Ascending aorta (tissue), 2 donors: ENCODE results near the gene REXO1. TPM values are rescaled to one million over a fixed set of nuclear protein-coding genes. Genes with fewer than 3 reads are reported as not detected.

ENCODE experiments used
- DNase-seq, 2 donors: peaks; one replicate each; pipeline ENCODE4 v3.0.0-alpha.2; 2019; ENCODE audit warnings: low spot score in 2 of 2
- H3K27ac ChIP-seq, 2 donors: fragments of 200-600 bp; sonication (generic); one replicate each; pipeline ENCODE4 v1.5.1; 2016 to 2017; ENCODE audit warnings: mild to moderate bottlenecking in 1 of 2
- H3K27me3 ChIP-seq: fragments of 200-600 bp; sonication (generic); one replicate; pipeline ENCODE4 v1.5.1; 2017
- H3K36me3 ChIP-seq, 2 donors: fragments of 200-600 bp; sonication (generic); one replicate each; pipeline ENCODE4 v1.5.1; 2016
- H3K4me1 ChIP-seq, 2 donors: fragments of 200-600 bp; sonication (generic); one replicate each; pipeline ENCODE4 v1.5.1; 2016 to 2017; ENCODE audit warnings: mild to moderate bottlenecking in 1 of 2
- H3K4me3 ChIP-seq, 2 donors: fragments of 200-600 bp; sonication (generic); one replicate each; pipeline ENCODE4 v1.5.1; 2016 to 2017; ENCODE audit warnings: mild to moderate bottlenecking in 1 of 2
- H3K9me3 ChIP-seq, 2 donors: fragments of 200-600 bp; sonication (generic); one replicate each; pipeline ENCODE4 v1.5.1; 2016
- CTCF ChIP-seq, 3 experiments: fragments of 200-600 bp in 2 of 3; fragments of 450-650 bp in 1 of 3; sonication (generic) in 2 of 3; IDR thresholded peaks; one replicate each; pipeline ENCODE4 v1.5.1; 2016 to 2019; ENCODE audit warnings: antibody characterized with exemption in 3 of 3, mild to moderate bottlenecking in 1 of 3, moderate library complexity in 1 of 3
- intact Hi-C: fragments of 100-400 bp; cut with DNase I; formaldehyde crosslinking; loops from one replicate; pipeline ENCODE4 v1.15.1; 2023
- total RNA-seq: library from RNA; depleted of rRNA; stranded (reverse); fragments of >200 nt; gene quantifications from one replicate; pipeline ENCODE4 v1.1.0, GENCODE V29; 2016

The REXO1 gene
- total RNA-seq, 1 donor from 2014 or later: 45.1 TPM

DNA sequence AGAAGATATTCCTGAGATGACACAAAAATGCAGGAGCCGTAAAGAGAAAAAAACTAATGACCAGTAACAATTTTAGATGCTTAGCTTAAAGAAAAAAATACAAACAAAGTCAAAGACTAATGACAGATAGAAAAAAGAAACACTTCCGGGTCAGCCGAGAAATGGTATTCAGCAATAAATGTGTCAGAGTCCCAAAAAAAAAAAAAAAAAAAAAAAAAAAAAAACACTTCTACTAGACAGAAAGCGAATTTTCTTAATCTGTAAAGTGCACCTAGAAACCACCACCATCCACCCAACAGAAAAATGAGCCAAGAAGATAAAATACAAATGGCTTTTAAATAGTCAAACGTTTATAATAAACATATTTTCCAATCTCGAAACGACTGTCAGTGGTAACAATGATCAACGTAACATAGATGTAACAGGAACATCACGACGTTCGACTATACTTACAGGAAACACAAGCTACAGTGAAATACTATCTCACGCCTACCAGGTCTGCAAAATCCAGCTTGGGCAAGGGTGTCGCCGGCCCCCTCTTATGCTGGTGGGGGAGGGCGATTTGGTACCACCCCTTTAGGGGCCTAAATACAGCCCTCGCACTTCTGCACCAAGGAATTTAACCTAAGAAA lies 26.4 kb upstream of the REXO1 start:
- TF ChIP-seq CTCF (IDR thresholded peaks at IDR 0.05): no peak
- peaks cover 17 to 31% of the 10 kb centered on the region in 2 donors for H3K4me1 ChIP-seq
- intact Hi-C loops: loop anchor here (1.0 kb wide), 1 partner anchor 10 kb away; no protein-coding TSS in a partner anchor
- no peaks in the 10 kb centered on the region for H3K27me3 ChIP-seq
- no peak for DNase-seq
- peak overlapping the region; percentile 90 to 98 for H3K4me3 ChIP-seq
- H3K27ac ChIP-seq: peak overlapping the region; percentile 93 to 98
- H3K36me3 ChIP-seq: peaks cover 6 to 8% of the 10 kb centered on the region in 2 donors
- no peaks in the 10 kb centered on the region for H3K9me3 ChIP-seq

DNA sequence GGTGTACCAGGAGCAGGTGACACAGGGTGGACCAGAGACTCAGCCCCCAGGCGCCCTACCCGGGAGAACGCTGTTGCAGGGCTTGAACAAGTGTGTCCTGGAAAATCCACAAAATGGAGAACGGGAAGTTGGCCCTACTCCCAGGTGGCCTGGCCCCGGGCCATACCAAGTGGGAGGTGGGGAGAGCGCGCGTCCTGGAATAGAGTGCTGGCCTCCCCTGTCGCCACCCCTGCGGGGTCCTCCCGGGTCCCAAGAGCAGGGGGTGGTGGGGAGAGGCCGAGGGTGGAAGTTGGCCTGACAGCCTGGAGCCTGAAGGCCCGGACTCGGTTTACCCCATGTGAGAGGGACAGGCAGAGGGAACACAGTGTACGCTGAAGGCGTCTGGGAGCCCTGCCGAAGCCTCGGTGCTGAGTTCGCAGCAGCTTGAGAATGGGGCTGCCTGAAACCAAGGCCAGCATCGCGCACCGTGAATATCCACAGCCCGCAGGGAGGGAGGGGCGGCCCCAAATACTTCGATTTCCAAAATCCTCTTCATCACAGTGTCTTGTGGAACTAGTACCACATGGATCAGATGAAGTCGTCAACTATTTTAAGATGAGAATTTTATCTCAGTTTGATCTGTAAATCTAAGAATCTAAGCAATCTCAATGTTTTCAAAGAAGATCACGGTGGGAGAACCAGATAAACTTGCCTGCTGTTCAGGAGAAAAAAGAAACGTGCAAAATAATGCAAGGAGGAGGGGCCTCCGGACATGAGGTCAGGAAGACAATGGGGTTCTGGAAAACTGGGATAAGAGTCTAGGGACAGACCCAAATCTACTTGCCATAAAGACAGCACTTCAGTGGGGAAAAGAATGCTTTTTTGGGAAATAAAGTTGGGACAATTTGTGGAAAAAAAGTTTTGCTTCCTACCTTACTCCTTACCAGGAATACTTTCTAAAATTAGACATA lies 25.5 kb upstream of the REXO1 start:
- Histone ChIP-seq H3K36me3 (peaks cover 6 to 8% of the 10 kb centered on the region in 2 donors), H3K27me3 (no peaks in the 10 kb centered on the region), H3K27ac (peak overlapping the region; percentile 56 to 93), H3K4me3 (peak overlapping the region; percentile 17 to 90), H3K4me1 (peaks cover 17 to 31% of the 10 kb centered on the region in 2 donors), H3K9me3 (no peaks in the 10 kb centered on the region)
- TF ChIP-seq CTCF (IDR thresholded peaks at IDR 0.05): no peak
- intact Hi-C loops: no loop called here
- DNase-seq: no peak

DNA sequence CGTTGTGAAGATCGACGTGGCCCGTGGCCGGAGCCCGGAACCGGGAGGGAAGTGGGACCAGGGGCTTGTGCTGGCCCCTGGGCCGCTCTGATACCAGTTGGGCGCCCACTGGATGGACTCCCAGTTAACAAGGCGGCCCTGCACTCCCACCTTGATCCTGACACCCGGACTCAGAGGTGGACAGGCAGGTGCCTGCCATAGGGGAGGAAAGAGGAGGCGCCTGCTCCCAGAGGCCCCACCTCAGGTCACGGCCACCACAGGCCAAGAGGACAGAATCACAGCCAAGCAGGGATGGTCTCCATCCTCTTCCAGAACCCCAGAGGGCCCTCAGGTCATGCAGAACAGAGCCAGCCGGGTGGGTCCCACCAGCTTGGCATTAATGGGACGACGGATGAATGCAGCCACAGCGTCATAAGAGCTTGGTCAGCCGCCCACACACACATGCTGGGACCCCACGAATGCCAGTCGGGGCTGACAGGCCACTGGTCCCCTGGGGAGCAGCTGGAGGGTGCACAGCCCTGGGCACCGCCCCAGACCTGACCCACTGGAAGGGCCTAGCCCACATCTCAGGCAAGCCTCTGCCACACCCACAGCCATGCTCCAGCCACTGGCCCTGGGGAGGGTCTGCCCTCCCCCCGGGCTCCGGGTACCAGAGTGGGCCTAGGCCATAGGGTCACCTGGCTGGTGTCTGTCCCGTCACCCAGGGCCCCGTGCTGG lies 24.7 kb upstream of the REXO1 start:
- H3K4me3 ChIP-seq: peak overlapping the region in 1 of 2 donors; percentile 90
- no peaks in the 10 kb centered on the region for H3K27me3 ChIP-seq
- DNase-seq: no peak
- intact Hi-C loops: no loop called here
- H3K27ac ChIP-seq: peak overlapping the region; percentile 56 to 93
- TF ChIP-seq CTCF (IDR thresholded peaks at IDR 0.05): no peak
- no peaks in the 10 kb centered on the region for H3K9me3 ChIP-seq
- peaks cover 17 to 31% of the 10 kb centered on the region in 2 donors for H3K4me1 ChIP-seq
- peaks cover 6 to 8% of the 10 kb centered on the region in 2 donors for H3K36me3 ChIP-seq

- no peak for TF ChIP-seq CTCF (IDR thresholded peaks at IDR 0.05)
- H3K27ac ChIP-seq: no peak overlapping the region
- H3K9me3 ChIP-seq: no peaks in the 10 kb centered on the region
- peaks cover 17 to 29% of the 10 kb centered on the region in 2 donors for H3K4me1 ChIP-seq
- intact Hi-C loops: no loop called here
- H3K27me3 ChIP-seq: no peaks in the 10 kb centered on the region
- H3K4me3 ChIP-seq: no peak overlapping the region
- peaks cover 6 to 8% of the 10 kb centered on the region in 2 donors for H3K36me3 ChIP-seq
- DNase-seq: no peak
Measured at GRCh38 chr19:1871630-1872029, 23.3 kb upstream of the REXO1 start.

- no peak for TF ChIP-seq CTCF (IDR thresholded peaks at IDR 0.05)
- no peak overlapping the region for H3K27ac ChIP-seq
- H3K9me3 ChIP-seq: no peaks in the 10 kb centered on the region
- peaks cover 17 to 25% of the 10 kb centered on the region in 2 donors for H3K4me1 ChIP-seq
- H3K27me3 ChIP-seq: no peaks in the 10 kb centered on the region
- peaks cover 6 to 8% of the 10 kb centered on the region in 2 donors for H3K36me3 ChIP-seq
- no peak overlapping the region for H3K4me3 ChIP-seq
- no peak for DNase-seq
- intact Hi-C loops: no loop called here
Measured at GRCh38 chr19:1871140-1871597, 22.9 kb upstream of the REXO1 start.
